Measurements from ENCODE around the gene ZNF516. TPM values are rescaled to one million over a fixed set of nuclear protein-coding genes. Genes with fewer than 3 reads are reported as not detected.

The ZNF516 gene
- total RNA-seq, 1 experiment from 2014 or later: 22.6 TPM

- Mint-ChIP-seq H3K36me3 (ENCODE audit: insufficient read depth in 1 of 3, low read depth in 3 of 3) (peaks cover 9 to 15% (median 10%) of the 10 kb centered on the region in 3 experiments; a peak in 5 of 7 replicates), H3K27ac (no peak overlapping the region), H3K9me3 (no peaks in the 10 kb centered on the region), H3K4me3 (no peak overlapping the region; a peak in 1 of 5 replicates), H3K4me1 (peaks cover 24 to 29% of the 10 kb centered on the region in 2 experiments), H3K27me3 (ENCODE audit: low read depth) (no peaks in the 10 kb centered on the region)
- Histone ChIP-seq H3K56ac (ENCODE audit: insufficient read length, low read depth, low read length) (no peak overlapping the region), H2AFZ (ENCODE audit: low read length) (no peak overlapping the region), H3K79me1 (ENCODE audit: insufficient read depth, low read depth, low read length, poor library complexity, severe bottlenecking) (no peaks in the 10 kb centered on the region), H2BK20ac (ENCODE audit: low read depth, low read length, poor library complexity, severe bottlenecking) (no peak overlapping the region), H2AK5ac (ENCODE audit: insufficient read length, low read length) (no peak overlapping the region), H2BK5ac (ENCODE audit: insufficient read length, low read length) (no peak overlapping the region), H3K4me1 (ENCODE audit: insufficient read depth, low read length) (no peaks in the 10 kb centered on the region; the same call in 1 of the 2 replicates), H4K8ac (replicated peaks; ENCODE audit: insufficient read length, low read depth, low read length) (no peak overlapping the region), H4K91ac (ENCODE audit: insufficient read length, low read depth, low read length) (no peak overlapping the region), H3T11ph (ENCODE audit: low read length) (no peak overlapping the region), H4K5ac (ENCODE audit: insufficient read length, low read depth, low read length) (no peak overlapping the region), H3K79me2 (ENCODE audit: insufficient read depth, low read length) (no peaks in the 10 kb centered on the region), H3K9me3 (ENCODE audit: control insufficient read depth, low read depth, low read length) (no peaks in the 10 kb centered on the region), H3K4ac (ENCODE audit: low read depth, low read length) (no peak overlapping the region), H3K27me3 (ENCODE audit: insufficient read depth, low read length) (no peaks in the 10 kb centered on the region), H2BK12ac (ENCODE audit: insufficient read length, low read depth, low read length) (no peak overlapping the region), H3K9ac (ENCODE audit: extremely low read depth, insufficient read length, low read length) (no peak overlapping the region), H2BK120ac (ENCODE audit: low read depth, low read length, poor library complexity, severe bottlenecking) (no peak overlapping the region), H3K18ac (ENCODE audit: insufficient read length, low read depth, low read length) (no peak overlapping the region), H3K23me2 (ENCODE audit: insufficient read length, low read depth, low read length, poor library complexity, severe bottlenecking) (no peaks in the 10 kb centered on the region), H3K14ac (ENCODE audit: insufficient read depth, low read length) (no peak overlapping the region), H4K20me1 (ENCODE audit: control insufficient read depth, insufficient read depth, insufficient read length) (no peaks in the 10 kb centered on the region), H2BK15ac (ENCODE audit: low read depth, low read length) (no peak overlapping the region), H3K27ac (ENCODE audit: insufficient read length, low read depth, low read length) (no peak overlapping the region), H3K23ac (ENCODE audit: insufficient read length, low read depth, low read length) (no peak overlapping the region), H3K4me2 (ENCODE audit: insufficient read depth, insufficient read length, low read length) (no peak overlapping the region)
- TF ChIP-seq CTCF (conservative IDR thresholded peaks at IDR 0.05): no peak
- DNase-seq: no peak
- no CpG with 5 or more reads among the region's 43 CpGs for WGBS (ENCODE audit: extremely low coverage, insufficient read length, low lambda C conversion rate)
Observed at GRCh38 chr18:76371301-76372203, 123.5 kb downstream of the ZNF516 start.

All from H9 (cell line).